Heart left ventricle (tissue), 13 donors: Measurements from ENCODE around the gene ARHGAP8.

Experiments used
- CTCF ChIP-seq, 12 donors: fragments of 200-600 bp; sonication (generic) in 4 of 12; IDR thresholded peaks; one replicate each; pipeline versions ENCODE4 v1.5.0 to v1.8.0; 2018 to 2022; ENCODE audit warnings: antibody characterized with exemption in 12 of 12, mild to moderate bottlenecking in 5 of 12
- POLR2A ChIP-seq, 2 donors: fragments of 450-650 bp; IDR thresholded peaks; one replicate each; pipeline ENCODE4 v1.6.1; 2017; ENCODE audit warnings: antibody characterized with exemption in 2 of 2, mild to moderate bottlenecking in 2 of 2, moderate library complexity in 2 of 2
- donor health status: ischemic (EF 13 %, LVEDD 7.1; RV severe dilation, severe dysfunction).
- donor health status: DM: no; HTN: yes; CAD: no.
- donor health status: DM: no; HTN: no; CAD: no.
- donor health status: ischemic (EF 25% LVEDD 6.9; RV normal size, moderate dysfunction).
- donor health status: ischemic (EF 25% LVEDD 5.7; RV mildly dilated, moderate dysfunction).
- donor health status: ischemic (EF 35%, LVEDD 5.7; RV mildly dilated, moderate dysfunction).
- donor health status: nonischemic (EF 11% LVEDD 7.7; RV severe dilation, severe dysfunction).
- donor health status: DM: yes; HTN: yes; CAD: no.
- donor health status: PGD.
- donor health status: ischemic (EF 29% LVEDD 5.4; RV normal size, mild dysfunction).
- donor health status: nonischemic (EF 23%, LVEDD 6.1; RV moderate dilation, normal function).

DNA sequence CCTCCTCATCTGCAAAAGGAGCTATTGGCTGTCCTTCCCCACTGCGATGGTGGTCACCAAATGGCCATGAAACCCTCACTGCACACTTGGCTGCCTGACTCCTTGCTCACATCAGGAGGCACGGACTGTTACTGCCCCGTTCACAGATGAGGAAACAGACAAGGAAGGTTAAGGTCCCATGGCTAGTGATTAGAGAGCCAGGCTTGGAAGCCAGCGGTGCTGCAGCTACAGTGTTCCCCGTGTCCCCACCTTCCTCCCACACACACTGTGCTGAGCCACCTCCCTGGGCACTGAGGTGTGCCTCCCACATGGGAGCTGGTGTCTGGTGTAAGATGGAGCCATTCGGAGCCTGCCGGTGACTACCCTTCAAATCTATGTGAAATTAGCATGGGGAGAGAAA is 2.6 kb downstream of the ARHGAP8 start:
- TF ChIP-seq POLR2A (IDR thresholded peaks at IDR 0.05) (no peak), CTCF (IDR thresholded peaks at IDR 0.05) (no peak)
